HL-60 (cell line): ENCODE measurements around the gene RNASE13.

Experiments used
- DNase-seq, 2 experiments: peaks; one replicate each; pipeline ENCODE4 v3.0.0-alpha.2; 2010 to 2020; ENCODE audit warnings: low read depth in 1 of 2, low spot score in 1 of 2
- H3K27ac ChIP-seq: fragments of 250-450 bp; sonication (Bioruptor Pico); replicated peaks from 2 replicates; pipeline ENCODE4 v1.5.1; 2020; ENCODE audit warnings: mild to moderate bottlenecking, moderate library complexity
- H3K27me3 ChIP-seq: fragments of 250-450 bp; sonication (Bioruptor Pico); 2 replicates; pipeline ENCODE4 v1.5.1; 2021; ENCODE audit warnings: mild to moderate bottlenecking, moderate library complexity; ENCODE audit not compliant: insufficient read depth, poor library complexity, severe bottlenecking
- H3K4me3 ChIP-seq: replicated peaks from 2 replicates; pipeline ENCODE4 v1.5.1; 2011; ENCODE audit warnings: mild to moderate bottlenecking, control low read depth, low read length; ENCODE audit not compliant: insufficient read depth
- GABPA ChIP-seq: IDR thresholded peaks from 2 replicates; pipeline ENCODE4 v1.6.1; 2012; ENCODE audit warnings: low read depth
- POLR2AphosphoS5 ChIP-seq: IDR thresholded peaks from 2 replicates; pipeline ENCODE4 v1.6.1; 2012; ENCODE audit warnings: low read depth
- SPI1 ChIP-seq: IDR thresholded peaks from 2 replicates; pipeline ENCODE4 v1.6.1; 2012; ENCODE audit warnings: low read depth, mild to moderate bottlenecking, borderline replicate concordance
- long read RNA-seq: library from polyadenylated mRNA; unstranded; transcript quantifications from one replicate; pipeline ENCODE4 v2.0.0, GENCODE V29; 2020
- TF ChIP-seq, protein P1 (sequence below): IDR thresholded peaks from one replicate; pipeline ENCODE4 v1.5.1; 2011; ENCODE audit warnings: low read length, control low read depth, inconsistent platforms; ENCODE audit not compliant: insufficient read depth
- TF ChIP-seq, protein P2 (sequence below): IDR thresholded peaks from 2 replicates; pipeline ENCODE4 v1.6.1; 2012; ENCODE audit warnings: low read depth; ENCODE audit not compliant: insufficient replicate concordance

Gene RNASE13, protein sequence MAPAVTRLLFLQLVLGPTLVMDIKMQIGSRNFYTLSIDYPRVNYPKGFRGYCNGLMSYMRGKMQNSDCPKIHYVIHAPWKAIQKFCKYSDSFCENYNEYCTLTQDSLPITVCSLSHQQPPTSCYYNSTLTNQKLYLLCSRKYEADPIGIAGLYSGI
- long read RNA-seq: 0 reads

DNA sequence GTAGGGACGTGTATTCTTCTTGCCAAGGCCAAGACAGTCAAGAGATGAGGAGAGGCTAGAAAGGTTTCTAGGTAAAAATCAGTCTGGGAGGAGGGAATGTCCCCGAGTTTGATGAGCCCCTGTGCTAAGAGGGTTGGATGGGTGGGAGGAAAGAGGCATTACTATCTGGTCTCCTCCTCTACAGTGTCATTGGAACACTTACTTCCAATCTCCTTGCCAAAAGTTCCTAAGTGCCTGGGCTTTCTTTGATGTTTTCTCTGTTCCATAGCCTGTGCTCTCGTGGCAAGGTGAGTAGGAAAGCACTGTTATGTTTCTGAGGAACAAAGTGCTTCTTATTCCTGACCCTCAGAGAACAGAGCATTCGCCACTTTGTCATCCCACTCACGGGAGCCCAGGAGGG lies at the start of gene RNASE13:
RNASE13 (minus strand) TSS at position 101 of the 400 bp plus-strand sequence. CDS start 519 bp downstream, outside the sequence.
- H3K4me3 ChIP-seq: no peak within 1 kb of the TSS
- H3K27ac ChIP-seq: no peak within 1 kb of the TSS
- H3K27me3 ChIP-seq: no peaks in the 10 kb centered on the region
- TF ChIP-seq, protein P1, sequence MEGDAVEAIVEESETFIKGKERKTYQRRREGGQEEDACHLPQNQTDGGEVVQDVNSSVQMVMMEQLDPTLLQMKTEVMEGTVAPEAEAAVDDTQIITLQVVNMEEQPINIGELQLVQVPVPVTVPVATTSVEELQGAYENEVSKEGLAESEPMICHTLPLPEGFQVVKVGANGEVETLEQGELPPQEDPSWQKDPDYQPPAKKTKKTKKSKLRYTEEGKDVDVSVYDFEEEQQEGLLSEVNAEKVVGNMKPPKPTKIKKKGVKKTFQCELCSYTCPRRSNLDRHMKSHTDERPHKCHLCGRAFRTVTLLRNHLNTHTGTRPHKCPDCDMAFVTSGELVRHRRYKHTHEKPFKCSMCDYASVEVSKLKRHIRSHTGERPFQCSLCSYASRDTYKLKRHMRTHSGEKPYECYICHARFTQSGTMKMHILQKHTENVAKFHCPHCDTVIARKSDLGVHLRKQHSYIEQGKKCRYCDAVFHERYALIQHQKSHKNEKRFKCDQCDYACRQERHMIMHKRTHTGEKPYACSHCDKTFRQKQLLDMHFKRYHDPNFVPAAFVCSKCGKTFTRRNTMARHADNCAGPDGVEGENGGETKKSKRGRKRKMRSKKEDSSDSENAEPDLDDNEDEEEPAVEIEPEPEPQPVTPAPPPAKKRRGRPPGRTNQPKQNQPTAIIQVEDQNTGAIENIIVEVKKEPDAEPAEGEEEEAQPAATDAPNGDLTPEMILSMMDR: no peak
- TF ChIP-seq SPI1: no peak
- DNase-seq: no peak

DNA sequence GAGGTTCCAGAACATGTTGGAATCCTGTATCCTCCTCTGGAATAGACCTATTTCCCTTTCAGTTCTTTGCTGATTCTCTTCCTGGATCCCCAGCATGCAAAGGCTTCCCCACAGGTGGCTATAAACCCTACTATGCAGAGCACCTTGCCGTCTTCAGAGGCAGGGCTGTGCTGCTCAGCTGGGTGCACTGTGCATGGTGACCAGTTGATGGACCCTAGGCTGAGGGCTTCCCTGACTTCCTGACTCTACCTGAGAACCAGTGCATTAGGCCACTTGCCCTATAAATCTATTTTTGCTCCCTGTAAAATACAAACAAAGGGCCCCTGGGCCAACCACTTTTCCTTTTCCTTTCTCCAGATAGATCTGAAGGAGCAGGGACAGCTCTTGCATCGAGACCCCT lies 49.8 kb upstream of the RNASE13 start:
- no peak overlapping the region for H3K4me3 ChIP-seq
- TF ChIP-seq, protein P1: no peak
- TF ChIP-seq, protein P2, sequence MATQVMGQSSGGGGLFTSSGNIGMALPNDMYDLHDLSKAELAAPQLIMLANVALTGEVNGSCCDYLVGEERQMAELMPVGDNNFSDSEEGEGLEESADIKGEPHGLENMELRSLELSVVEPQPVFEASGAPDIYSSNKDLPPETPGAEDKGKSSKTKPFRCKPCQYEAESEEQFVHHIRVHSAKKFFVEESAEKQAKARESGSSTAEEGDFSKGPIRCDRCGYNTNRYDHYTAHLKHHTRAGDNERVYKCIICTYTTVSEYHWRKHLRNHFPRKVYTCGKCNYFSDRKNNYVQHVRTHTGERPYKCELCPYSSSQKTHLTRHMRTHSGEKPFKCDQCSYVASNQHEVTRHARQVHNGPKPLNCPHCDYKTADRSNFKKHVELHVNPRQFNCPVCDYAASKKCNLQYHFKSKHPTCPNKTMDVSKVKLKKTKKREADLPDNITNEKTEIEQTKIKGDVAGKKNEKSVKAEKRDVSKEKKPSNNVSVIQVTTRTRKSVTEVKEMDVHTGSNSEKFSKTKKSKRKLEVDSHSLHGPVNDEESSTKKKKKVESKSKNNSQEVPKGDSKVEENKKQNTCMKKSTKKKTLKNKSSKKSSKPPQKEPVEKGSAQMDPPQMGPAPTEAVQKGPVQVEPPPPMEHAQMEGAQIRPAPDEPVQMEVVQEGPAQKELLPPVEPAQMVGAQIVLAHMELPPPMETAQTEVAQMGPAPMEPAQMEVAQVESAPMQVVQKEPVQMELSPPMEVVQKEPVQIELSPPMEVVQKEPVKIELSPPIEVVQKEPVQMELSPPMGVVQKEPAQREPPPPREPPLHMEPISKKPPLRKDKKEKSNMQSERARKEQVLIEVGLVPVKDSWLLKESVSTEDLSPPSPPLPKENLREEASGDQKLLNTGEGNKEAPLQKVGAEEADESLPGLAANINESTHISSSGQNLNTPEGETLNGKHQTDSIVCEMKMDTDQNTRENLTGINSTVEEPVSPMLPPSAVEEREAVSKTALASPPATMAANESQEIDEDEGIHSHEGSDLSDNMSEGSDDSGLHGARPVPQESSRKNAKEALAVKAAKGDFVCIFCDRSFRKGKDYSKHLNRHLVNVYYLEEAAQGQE: no peak
- TF ChIP-seq GABPA: no peak
- TF ChIP-seq SPI1: no peak
- no peak for TF ChIP-seq POLR2AphosphoS5
- DNase-seq: no peak
- H3K27ac ChIP-seq: peak overlapping the region; percentile 73
- no peaks in the 10 kb centered on the region for H3K27me3 ChIP-seq

DNA sequence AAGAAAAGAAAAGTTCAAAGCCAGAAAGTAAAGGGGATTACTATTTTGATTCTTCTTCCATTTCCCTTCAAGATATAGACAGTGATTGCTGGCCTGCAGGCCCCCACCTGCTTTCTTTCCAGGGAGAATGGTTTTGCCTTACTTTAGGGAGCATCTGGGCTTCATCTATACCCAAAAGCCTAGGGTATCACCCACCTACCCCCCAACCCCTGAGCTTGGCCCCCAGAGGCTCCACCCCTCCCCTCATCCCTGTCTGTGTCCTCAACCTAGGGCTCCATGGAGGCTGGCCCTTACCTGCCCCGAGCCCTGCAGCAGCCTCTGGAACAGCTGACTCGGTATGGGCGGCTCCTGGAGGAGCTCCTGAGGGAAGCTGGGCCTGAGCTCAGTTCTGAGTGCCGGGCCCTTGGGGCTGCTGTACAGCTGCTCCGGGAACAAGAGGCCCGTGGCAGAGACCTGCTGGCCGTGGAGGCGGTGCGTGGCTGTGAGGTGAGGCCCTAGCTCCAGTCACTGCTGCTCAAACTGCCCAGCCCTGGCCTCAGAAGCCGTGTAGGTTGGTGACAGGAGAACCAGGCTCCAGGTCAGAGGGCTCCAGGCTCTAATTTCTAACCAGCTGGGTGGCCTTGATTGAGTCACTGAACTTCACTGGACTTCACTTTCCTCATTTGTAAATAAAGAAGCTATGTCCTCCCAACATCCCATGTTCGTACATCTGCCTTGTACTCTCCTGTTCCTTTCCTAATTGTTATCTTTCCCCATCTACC lies 49.1 kb upstream of the RNASE13 start:
- DNase-seq: no peak
- no peak for TF ChIP-seq POLR2AphosphoS5
- TF ChIP-seq, protein P2: no peak
- no peak for TF ChIP-seq GABPA
- TF ChIP-seq, protein P1: no peak
- TF ChIP-seq SPI1: no peak
- Histone ChIP-seq H3K4me3 (no peak overlapping the region), H3K27ac (peak overlapping the region; percentile 73; the same call in 1 of the 2 replicates), H3K27me3 (no peaks in the 10 kb centered on the region)
